Measurements from ENCODE around the gene TMEM178A.
"Not testable (repeated sequence)": the region's sequence is repeated elsewhere in the genome, so short reads cannot be mapped to it uniquely, and the experiment has no call there.

Gene TMEM178A

GRCh38 chr2:39665811-39666490 lies at the start of gene TMEM178A:
TMEM178A (plus strand) TSS chr2:39665917; CDS start chr2:39665975, 58 bp downstream.
- DNase-seq (ENCODE audit: low read depth in 1 of 2, low spot score in 1 of 2), result no peak

DNA sequence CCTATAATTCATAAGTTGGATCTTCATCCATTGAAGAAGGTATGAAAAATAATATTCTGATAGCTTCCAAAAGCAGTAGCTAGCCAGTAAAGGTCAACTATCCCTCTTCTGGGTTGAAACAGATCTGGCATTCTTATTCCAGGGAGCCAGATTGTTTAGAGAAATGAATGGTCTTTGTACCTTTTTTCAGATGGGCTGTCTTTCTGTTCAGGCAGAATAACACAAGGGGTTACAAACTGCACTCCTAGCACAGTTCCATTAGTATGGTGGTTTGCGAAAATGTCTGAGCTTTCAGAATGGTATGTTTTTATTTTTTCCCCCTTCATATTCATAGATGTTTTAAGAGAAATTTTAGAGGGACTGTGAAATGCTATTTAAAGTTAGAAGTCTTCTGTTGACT lies 47.5 kb upstream of the TMEM178A start:
- no peak for DNase-seq (ENCODE audit: low read depth in 1 of 2, low spot score in 1 of 2)

DNA sequence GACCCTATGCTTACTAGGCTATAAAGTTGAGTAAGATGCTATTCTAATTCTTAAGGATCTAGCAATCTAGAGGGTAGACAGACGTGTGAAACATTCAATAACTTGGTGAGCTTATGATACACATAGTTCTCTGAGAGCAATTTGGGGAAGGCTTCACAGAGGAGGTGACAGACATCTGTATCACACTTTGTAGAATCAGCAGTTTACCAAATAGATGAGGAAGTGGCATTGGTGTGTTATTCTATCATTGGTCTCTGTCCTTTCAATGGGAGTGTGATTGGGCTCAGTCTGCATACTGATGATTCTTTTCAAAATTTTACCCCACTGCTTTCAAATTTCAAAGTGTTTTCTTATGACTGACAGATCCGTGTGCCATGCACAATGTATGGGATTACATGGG lies 47.0 kb upstream of the TMEM178A start:
- DNase-seq (ENCODE audit: low read depth in 1 of 2, low spot score in 1 of 2), result no peak

GRCh38 chr2:39620067-39620466 lies 45.6 kb upstream of the TMEM178A start:
- no peak for DNase-seq (ENCODE audit: low read depth in 1 of 2, low spot score in 1 of 2)

DNA sequence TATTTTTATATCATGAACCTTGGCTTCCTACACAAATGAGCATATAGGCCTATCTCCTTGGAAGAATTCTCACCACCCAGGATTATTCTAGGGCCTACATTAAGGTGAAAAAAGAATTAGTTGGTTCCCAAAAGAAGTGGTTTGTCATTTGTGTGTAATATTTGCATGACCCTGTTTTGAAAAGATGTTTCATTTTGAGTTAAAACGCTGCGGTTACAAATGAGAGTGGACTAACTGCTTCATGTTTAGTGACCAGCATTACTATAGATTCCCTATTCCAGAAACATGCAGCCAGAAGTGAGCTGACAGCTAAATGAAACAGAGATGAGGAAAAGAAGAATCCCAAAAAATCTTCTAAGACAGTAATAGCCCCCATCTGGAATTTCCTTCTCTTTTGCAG lies 44.1 kb upstream of the TMEM178A start:
- DNase-seq (ENCODE audit: low read depth in 1 of 2, low spot score in 1 of 2), result no peak

- DNase-seq (ENCODE audit: low read depth in 1 of 2, low spot score in 1 of 2), result no peak
These were observed 42.9 kb upstream of the TMEM178A start for GRCh38 chr2:39622860-39623259.

GRCh38 chr2:39623917-39624316 lies 41.8 kb upstream of the TMEM178A start:
- DNase-seq (ENCODE audit: low read depth in 1 of 2, low spot score in 1 of 2), result no peak

GRCh38 chr2:39625193-39625926 lies 40.4 kb upstream of the TMEM178A start:
- DNase-seq (ENCODE audit: low read depth in 1 of 2, low spot score in 1 of 2), result no peak

- no peak for DNase-seq (ENCODE audit: low read depth in 1 of 2, low spot score in 1 of 2)
These were observed 39.8 kb upstream of the TMEM178A start for GRCh38 chr2:39625927-39626270.

DNA sequence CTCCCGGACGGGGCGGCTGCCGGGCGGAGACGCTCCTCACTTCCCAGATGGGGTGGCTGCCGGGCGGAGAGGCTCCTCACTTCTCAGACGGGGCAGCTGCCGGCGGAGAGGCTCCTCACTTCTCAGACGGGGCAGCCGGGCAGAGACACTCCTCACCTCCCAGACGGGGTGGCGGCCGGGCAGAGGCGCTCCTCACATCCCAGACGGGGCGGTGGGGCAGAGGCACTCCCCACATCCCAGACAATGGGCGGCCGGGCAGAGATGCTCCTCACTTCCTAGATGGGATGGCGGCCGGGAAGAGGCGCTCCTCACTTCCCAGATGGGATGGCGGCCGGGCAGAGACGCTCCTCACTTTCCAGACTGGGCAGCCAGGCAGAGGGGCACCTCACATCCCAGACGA lies 37.4 kb upstream of the TMEM178A start:
- DNase-seq (ENCODE audit: low read depth in 1 of 2, low spot score in 1 of 2), result not testable (repeated sequence)

- no peak for DNase-seq (ENCODE audit: low read depth in 1 of 2, low spot score in 1 of 2)
These were observed 36.1 kb upstream of the TMEM178A start for GRCh38 chr2:39629646-39630045.

- no peak for DNase-seq (ENCODE audit: low read depth in 1 of 2, low spot score in 1 of 2)
These were observed 34.5 kb upstream of the TMEM178A start for GRCh38 chr2:39631256-39631655.

DNA sequence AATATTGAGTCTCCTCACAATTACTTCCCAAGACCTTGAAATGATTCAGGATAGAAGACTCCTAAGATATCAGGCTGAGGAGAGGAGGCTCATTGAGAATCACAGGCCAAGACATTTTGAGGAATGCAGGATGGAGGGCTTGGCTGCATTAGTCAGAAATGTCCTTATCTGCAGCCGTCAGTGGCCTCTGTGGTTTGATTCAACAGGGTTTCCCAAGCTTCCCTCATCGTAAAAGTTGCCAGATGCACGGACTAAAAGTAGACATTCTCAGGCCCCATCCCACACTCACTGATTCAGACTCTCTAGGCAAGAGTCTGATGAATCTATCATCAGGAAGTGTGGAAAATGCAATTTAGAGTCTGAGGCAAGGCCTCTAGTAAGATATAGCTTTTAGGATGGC lies 34.0 kb upstream of the TMEM178A start:
- no peak for DNase-seq (ENCODE audit: low read depth in 1 of 2, low spot score in 1 of 2)

- DNase-seq (ENCODE audit: low read depth in 1 of 2, low spot score in 1 of 2), result no peak
These were observed 32.8 kb upstream of the TMEM178A start for GRCh38 chr2:39632876-39633275.

- no peak for DNase-seq (ENCODE audit: low read depth in 1 of 2, low spot score in 1 of 2)
These were observed 29.4 kb upstream of the TMEM178A start for GRCh38 chr2:39636306-39636705.

DNA sequence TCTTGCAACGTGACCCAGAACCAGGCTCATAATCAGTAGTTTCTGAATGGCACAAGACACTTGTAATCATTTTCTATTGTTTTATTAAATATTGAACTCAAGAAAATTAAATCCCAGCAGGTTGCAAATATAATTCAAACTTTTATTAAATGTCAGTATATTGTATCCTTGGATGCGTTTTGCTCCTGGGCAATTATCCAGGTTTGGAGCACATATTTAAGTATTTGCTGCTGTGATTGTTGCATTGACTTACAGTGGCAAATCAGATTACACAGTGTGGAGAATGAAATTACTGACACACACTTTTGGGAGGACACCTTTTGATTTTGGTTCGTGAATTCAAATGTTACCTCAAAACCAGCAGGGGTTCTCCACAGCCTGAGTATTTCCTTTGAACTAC lies 27.1 kb upstream of the TMEM178A start:
- DNase-seq (ENCODE audit: low read depth in 1 of 2, low spot score in 1 of 2), result no peak

- DNase-seq (ENCODE audit: low read depth in 1 of 2, low spot score in 1 of 2), result no peak
These were observed 25.6 kb upstream of the TMEM178A start for GRCh38 chr2:39640107-39640506.

- no peak for DNase-seq (ENCODE audit: low read depth in 1 of 2, low spot score in 1 of 2)
These were observed 25.0 kb upstream of the TMEM178A start for GRCh38 chr2:39640681-39641080.

GRCh38 chr2:39641635-39642034 lies 24.1 kb upstream of the TMEM178A start:
- no peak for DNase-seq (ENCODE audit: low read depth in 1 of 2, low spot score in 1 of 2)

GRCh38 chr2:39642051-39642718 lies 23.5 kb upstream of the TMEM178A start:
- DNase-seq (ENCODE audit: low read depth in 1 of 2, low spot score in 1 of 2), result no peak

DNA sequence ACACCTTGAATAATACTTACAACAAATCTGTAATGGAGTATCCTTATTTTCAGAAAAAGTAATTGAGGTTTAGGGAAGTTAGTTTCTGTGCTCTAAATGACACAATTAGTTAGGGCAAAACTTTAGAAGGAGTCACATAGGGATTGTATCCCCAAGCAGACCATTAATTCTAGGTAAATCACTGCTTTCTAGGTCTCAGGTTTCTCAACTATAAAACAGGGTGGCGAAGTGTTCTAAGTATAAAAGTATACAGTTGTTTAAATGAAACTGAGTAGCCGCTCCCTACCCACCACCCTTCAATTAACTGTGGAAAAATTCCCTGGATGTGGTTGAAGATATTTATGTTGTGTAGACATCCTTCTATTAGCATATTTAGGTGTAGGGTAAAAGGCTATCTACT lies 19.9 kb upstream of the TMEM178A start:
- DNase-seq (ENCODE audit: low read depth in 1 of 2, low spot score in 1 of 2), result no peak

DNA sequence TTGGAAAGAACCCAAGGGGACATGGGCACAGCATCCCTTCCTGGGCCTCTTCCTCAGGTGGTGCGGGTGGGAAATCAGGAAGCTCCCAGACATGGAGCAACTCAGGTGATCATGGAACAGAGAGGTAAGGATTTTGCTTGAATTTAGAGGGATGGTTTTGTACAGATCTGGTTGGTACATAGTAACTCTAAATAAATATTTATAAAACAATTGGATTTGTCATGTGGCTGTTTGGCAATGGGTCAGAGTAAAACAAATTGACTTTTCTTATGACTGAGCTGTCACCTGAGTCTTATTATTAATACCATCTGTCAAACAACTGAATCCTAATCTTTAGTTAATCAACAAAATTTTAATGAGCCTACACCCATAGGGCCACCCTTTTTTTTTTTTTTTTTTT lies 19.4 kb upstream of the TMEM178A start:
- no peak for DNase-seq (ENCODE audit: low read depth in 1 of 2, low spot score in 1 of 2)
